HG02763 (cell line): ENCODE measurements around the gene HS3ST4.

ENCODE experiments used
- ATAC-seq: cut with Tn5 transposase; IDR thresholded peaks from one replicate; pipeline ENCODE4 v1.9.1; 2021; ENCODE audit warnings: mild to moderate bottlenecking, moderate library complexity; ENCODE audit not compliant: unreplicated experiment

HS3ST4 gene

GRCh38 chr16:25691519-25692091, at the start of gene HS3ST4:
TSS of gene HS3ST4 (plus strand) at chr16:25691959.
- no peak for ATAC-seq

- ATAC-seq = no peak
These were observed 48.1 kb upstream of the HS3ST4 start for GRCh38 chr16:25643633-25644032.

DNA sequence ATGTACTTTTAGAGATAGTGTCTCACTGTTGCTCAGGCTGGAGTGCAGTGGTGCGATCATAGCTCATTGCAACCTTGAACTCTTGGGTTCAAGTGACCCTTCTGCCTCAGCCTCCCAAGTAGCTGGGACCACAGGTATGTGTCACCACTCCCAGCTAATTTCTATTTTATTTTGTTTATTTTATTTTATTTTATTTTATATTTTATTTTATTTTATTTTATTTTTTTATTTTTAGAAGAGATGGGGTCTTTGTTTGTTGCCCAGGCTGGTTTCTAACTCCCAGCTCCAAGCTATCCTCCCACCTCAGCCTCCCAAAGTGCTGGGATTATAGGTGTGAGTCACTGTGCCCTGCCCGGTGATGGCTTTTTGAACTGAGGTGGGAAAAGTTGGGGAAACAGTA, 35.1 kb upstream of the HS3ST4 start:
- ATAC-seq = no peak

- no peak for ATAC-seq
These were observed 14.9 kb upstream of the HS3ST4 start for GRCh38 chr16:25676820-25677219.

DNA sequence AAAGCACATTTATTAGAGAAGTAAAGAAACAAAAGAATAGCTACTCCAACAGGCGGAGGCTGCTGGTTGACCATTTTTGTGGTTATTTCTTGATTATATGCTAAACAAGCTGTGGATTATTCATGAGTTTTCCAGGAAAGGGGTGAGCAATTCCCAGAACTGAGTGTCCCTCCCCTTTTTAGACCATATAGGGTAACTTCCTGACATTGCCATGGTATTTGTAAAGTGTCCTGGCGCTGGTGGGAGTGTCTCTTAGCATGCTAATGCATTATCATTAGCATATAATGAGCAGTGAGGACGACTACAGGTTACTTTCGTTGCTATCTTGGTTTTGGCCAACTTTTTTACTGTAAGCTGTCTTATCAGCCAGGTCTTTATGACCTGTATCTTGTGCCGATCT, 12.2 kb upstream of the HS3ST4 start:
- ATAC-seq = no peak

DNA sequence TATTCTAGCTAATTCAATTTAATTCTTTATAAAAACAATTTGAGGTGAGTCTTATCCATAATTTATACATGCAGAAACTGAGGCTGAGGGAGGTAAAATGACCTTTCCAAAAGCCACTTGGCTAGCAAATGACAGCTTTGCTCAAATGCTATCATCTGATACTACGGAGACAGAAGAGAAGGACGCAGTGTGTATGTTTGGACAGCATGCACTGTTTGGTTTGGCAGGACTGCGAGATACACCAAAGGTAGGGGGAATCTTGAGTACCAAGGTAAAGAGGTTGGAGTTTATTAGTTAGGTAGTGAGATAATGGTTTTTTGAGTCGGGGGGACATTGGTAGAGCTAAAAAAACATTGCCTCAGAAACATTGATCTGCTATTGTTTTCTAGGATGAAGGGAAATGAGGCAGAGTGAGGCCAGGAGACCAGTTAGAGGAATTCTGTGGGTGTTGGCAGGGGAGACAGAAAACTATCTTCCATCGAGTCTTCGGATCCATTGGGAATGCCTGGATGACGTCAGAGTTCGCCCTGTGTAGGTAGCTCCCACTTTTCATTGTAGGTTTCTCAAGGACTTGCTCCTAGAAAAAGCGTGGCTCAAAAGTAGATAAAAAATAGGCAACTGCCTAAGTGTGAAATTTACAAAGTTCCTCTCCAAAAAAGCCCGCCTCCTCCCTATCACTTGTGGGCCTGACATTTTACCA, 2.5 kb upstream of the HS3ST4 start:
- ATAC-seq = no peak

- ATAC-seq = no peak
These were observed 1.1 kb upstream of the HS3ST4 start for GRCh38 chr16:25690552-25691143.

- no peak for ATAC-seq
These were observed 587 bp downstream of the HS3ST4 start for GRCh38 chr16:25692351-25692741.

DNA sequence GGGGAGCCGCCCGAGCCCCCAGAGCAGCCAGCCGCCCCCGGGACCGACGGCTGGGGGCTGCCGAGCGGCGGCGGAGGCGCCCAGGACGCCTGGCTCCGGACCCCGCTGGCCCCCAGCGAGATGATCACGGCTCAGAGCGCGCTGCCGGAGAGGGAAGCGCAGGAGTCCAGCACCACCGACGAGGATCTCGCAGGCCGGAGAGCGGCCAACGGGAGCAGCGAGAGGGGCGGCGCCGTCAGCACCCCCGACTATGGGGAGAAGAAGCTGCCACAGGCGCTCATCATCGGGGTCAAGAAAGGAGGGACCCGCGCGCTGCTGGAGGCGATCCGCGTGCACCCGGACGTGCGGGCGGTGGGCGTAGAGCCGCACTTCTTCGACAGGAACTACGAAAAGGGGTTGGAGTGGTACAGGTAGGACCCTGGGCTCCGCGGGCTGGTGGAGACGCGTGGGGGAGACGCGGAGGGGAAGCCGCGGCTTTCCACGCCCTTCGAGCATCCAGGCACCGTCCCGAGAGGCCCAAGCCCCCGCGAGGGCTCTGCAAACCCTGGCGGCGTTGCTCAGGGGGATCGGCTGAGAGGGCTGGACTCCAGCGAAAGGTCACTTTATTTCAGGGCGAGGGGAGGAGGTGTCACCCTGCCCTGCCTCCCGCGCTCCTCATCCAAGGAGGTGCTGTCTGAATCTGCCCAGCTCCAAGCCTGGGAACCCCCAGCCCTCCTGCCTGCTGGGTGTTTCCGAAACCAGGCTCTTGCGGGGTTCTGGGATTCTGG, 1.2 kb downstream of the HS3ST4 start:
- ATAC-seq = no peak

DNA sequence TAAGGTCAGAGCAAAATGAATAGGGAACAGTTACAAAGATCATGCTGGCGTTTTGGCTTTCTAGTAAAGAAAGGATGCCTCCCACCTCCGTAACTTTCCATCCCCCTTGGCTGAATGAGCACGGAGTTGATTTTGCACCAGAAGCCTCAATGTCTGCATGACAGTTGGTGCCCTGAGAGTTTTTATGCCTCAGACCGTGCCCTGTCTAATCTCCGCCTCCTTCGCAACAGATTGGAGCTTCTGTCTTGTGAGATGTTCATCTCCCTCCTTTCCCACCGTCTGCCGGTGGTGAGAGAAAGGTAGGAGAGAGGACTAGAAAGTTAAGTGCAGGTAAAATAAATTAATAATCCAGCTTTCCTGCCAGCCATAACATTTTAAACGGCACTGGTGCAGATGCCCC, 1.9 kb downstream of the HS3ST4 start:
- ATAC-seq = no peak

- ATAC-seq = no peak
These were observed 7.3 kb downstream of the HS3ST4 start for GRCh38 chr16:25699069-25699468.

DNA sequence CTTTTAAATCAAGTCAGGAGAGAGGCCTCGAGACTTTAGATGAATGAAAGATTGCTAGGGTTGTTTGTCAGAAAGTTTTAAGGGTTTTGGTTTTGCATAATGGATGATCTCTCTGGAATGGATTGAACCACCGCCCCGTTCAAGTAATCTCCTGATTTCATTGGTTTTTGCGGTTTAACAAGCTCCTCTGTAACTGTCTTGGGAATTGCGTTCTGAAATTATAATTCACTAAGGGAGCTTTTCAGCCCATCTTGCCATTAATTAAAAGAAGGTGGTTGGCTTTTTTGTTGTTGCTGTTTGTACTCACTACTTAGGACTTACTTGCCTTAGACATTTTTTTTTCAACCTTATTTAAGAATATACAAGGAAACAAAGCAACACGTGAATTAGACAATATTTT, 8.8 kb downstream of the HS3ST4 start:
- ATAC-seq = no peak

- ATAC-seq = no peak
These were observed 15.8 kb downstream of the HS3ST4 start for GRCh38 chr16:25707553-25707952.

- no peak for ATAC-seq
These were observed 16.3 kb downstream of the HS3ST4 start for GRCh38 chr16:25707982-25708583.

GRCh38 chr16:25709213-25709612, 17.5 kb downstream of the HS3ST4 start:
- ATAC-seq = no peak

DNA sequence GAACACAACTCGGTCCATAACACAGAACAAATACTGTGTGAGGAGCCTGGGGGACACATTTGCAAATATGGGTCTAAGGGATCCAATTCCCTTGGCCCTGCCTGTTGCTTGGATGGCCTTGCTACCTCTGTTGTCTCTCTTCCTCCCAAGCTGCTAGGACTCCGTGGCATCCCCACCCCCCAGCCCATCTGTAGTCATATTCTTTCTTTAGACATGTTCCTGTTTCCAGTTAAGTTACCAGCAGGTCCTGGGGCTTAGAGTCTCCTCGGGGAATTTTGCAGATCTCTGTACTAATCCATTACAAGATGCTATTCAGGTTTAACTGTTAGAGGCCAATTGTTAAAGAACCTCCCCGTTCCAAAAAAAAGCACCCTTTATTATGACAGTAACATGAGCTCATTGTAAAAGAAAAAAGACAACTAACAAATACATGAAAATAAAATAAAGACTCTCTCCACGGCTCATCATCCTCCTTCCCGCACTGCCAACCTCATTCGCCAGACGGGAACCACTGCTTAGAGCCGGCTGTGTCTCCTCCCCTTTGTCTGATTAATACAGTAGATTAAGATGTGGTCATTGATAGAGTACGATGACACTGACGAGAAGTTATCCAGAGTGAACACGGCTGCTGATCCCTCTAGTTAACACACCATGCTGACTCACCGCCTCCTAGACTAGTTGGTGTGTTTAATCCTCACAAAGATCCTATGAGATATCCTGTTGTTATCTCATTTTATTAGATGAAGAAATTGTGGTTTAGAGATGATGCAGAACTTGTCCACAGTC, 22.2 kb downstream of the HS3ST4 start:
- no peak for ATAC-seq

- ATAC-seq = no peak
These were observed 24.4 kb downstream of the HS3ST4 start for GRCh38 chr16:25716186-25716585.

GRCh38 chr16:25721439-25721838, 29.7 kb downstream of the HS3ST4 start:
- ATAC-seq = no peak

DNA sequence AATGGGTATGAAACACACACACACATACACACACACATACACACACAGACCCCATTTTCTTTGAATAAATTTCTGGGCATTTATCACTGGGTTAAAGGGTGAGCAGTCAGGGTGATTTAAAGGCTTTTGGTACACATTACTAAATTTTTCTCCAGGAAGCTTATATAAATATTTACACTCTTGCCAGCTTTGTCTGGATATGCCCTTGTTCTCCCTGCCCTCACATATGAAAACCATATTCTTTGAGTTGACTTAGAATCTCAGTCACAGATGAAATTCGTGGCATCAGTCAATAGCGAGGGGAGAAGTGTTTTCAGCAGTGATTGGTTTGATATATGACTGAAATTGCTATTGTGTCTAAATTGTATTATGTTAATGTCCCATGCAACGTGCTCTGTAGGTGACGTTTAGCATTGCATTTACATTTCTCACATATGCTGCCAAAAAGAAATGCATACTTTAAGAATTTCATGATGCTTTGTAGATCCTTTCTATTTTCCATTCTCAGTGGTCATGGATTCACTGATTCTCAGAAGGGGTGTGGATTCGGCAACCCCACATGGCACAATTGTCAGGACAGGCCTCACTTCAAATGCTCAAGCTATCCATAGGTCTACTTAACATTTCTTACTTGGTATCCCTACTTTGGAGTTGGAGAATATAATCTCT, 34.8 kb downstream of the HS3ST4 start:
- no peak for ATAC-seq
